Measurements from ENCODE around the gene AKAP17A.
"Not testable (repeated sequence)": the region's sequence is repeated elsewhere in the genome, so short reads cannot be mapped to it uniquely, and the experiment has no call there.

Gene AKAP17A

GRCh38 chrX:1606496-1606895 lies 15.1 kb downstream of the AKAP17A start:
- no peak for DNase-seq

GRCh38 chrX:1609311-1609710 lies 17.9 kb downstream of the AKAP17A start:
- DNase-seq = no peak

DNA sequence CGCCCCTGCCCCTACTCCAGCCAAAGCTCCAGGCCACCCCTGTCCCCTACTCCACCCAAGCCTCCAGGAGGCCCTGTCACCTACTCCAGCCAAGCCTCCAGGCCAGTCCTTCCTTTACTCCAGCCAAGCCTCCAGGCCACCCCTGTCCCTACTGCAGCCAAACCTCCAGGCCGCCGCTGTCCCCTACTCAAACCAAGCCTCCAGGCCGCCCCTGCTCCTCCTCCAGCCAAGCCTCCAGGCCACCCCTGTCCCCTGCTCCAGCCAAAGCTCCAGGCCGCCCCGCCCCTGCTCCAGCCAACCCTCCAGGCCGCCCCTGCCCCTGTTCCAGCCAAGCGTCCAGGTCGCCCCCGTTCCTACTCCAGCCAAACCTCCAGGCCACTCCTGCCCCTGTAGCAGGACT lies 18.4 kb downstream of the AKAP17A start:
- DNase-seq = no peak

- no peak for DNase-seq
Observed at GRCh38 chrX:1610166-1610565, 18.8 kb downstream of the AKAP17A start.

DNA sequence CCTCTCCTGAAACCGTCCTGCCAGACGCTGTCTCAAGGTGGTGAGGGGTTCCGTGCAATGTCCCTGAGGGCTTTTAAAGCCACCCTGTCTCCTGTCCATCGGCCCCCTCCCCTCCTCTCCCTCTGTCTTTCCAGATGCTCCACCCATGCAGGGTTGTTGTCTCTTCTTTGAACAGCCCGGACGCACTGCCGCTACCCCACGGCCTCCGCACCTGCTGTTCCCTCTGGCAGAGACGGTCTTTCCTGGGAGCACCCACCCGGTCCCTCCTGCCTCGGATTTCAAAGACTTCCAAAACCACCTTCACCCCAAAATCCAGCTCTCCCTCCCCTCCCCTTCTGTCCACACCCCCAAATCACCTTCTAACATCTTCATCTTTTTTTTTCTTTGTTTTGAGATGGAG lies 19.3 kb downstream of the AKAP17A start:
- DNase-seq = no peak

DNA sequence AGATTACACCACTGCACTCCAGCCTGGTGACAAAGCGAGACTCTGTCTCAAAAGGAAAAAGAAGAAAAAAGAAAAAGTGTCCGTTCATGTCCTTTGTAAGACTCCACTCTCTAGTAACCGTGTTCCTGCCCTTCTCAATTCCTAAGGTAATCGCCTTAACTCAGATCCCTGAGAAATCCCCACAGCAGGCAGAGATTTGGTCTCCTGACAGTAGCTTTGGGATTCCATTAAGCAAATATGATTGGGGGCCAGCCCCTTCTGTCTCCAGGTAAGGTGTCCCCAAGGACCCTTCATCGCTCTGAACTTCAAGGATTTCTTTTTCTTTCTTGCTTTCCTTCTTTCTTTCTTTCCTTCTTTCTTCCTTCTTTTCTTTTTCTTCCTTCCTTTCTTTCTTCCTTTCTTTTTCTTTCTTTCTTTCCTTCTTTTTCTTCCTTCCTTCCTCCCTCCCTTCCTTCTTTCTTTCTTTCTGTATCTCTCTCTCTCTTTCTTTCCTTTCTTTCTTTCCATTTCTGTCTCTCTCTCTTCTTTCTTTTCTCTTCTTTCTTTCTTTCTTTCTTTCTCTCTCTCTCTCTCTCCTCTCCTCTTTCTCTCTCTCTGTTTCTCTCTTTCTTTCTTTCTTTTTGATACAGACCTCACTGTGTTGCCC lies 21.4 kb downstream of the AKAP17A start:
- DNase-seq = no peak

DNA sequence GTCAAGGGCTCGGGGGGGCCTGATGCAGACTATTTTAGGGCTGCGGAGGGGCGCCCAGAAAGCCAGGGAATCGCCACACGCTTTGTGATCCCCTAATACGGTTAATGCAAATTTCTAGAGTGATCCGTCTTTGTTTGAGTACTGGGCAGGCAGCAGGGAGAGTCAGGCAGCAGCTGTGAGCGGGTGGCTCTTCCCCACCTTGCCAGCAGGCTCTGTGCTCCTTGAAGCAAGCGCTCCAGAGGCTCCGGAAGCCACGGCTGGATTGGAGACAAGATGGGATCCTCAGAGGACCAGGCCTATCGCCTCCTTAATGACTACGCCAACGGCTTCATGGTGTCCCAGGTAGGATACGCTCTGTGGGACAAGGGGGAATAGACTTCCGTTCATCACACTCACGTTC lies 23.5 kb downstream of the AKAP17A start, which contains the start of gene ASMT:
Gene ASMT (plus strand): TSS at position 133 of the 400 bp plus-strand sequence. CDS start 141 bp downstream, at position 274.
- peak; percentile 14 to 67 for DNase-seq

- DNase-seq = no peak
Observed at GRCh38 chrX:1618689-1619088, 27.3 kb downstream of the AKAP17A start.

DNA sequence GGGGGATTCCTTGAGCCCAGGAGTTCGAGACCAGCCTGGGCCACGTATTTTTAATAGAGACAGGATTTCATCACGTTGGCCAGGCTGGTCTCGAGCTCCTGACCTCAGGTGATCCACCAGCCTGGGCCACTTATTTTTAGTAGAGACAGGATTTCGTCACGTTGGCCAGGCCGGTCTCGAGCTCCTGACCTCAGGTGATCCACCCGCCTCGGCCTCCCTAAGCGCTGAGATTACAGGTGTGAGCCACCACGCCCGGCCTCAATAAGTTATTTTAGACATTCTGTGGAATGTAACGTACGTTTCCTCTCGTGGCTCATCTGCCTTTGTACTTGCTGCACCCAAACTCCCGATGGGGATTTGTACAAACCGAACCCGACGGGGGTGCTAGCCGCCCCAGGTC lies 32.3 kb downstream of the AKAP17A start:
- no peak for DNase-seq

- DNase-seq = not testable (repeated sequence)
Observed at GRCh38 chrX:1624158-1624860, 32.9 kb downstream of the AKAP17A start.

DNA sequence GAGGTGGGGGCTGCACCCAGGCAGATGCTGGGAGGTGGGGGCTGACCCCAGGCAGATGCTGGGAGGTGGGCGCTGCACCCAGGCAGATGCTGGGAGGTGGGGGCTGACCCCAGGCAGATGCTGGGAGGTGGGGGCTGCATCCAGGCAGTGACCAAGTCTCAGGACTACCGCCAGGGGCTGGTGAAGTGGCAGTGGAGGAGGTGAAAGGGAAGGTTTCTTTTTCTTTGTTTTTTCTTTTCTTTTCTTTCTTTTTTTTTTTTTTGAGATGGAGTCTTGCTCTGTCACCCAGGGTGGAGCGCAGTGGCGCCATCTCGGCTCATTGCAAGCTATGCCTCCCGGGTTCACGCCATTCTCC lies 33.4 kb downstream of the AKAP17A start:
- DNase-seq = not testable (repeated sequence)

DNA sequence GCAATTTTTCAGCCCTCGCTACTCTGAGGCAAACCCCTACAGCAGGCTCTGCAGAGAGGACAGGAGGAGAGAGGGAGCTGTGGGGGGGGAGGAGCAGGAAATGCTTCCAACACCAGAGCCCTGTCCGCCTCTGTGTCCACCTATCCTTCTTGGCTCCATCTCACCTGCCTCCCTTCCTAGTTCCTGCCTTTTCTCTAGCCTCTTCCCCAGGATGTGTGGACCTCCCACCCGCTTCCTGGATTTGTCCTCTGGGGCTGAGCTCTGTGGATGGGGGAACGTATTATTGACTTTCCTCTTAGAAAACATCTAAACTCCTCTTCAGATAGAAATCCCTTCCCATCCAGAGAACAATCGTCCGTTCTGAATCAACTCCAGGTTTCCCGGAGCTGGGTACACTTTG lies 37.8 kb downstream of the AKAP17A start:
- DNase-seq = no peak

- no peak for DNase-seq
Observed at GRCh38 chrX:1646009-1646408, 54.6 kb downstream of the AKAP17A start.

DNA sequence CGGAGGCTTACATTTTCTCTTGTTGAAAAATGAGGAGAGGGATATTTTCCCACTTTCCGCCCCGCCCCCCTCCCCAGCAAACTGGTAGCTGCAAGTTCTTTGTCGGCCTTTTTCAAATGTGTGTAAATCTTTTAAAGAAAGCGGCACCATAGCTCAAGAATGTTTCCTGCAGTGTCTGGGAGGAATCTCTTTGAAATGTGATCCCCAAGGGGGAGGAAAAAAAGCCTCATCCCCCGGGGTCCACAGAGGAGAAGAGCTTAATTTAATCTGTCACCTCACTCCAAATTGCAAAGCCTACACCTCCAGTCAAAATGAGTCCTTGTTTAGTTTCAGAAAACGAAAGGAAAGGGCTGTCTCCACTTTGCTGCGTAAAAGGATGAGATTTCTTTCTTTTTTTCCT lies 58.2 kb downstream of the AKAP17A start:
- peak in 1 of 2 experiments; percentile 15 for DNase-seq
